Measurements from ENCODE around the gene POR.

Gene POR

DNA sequence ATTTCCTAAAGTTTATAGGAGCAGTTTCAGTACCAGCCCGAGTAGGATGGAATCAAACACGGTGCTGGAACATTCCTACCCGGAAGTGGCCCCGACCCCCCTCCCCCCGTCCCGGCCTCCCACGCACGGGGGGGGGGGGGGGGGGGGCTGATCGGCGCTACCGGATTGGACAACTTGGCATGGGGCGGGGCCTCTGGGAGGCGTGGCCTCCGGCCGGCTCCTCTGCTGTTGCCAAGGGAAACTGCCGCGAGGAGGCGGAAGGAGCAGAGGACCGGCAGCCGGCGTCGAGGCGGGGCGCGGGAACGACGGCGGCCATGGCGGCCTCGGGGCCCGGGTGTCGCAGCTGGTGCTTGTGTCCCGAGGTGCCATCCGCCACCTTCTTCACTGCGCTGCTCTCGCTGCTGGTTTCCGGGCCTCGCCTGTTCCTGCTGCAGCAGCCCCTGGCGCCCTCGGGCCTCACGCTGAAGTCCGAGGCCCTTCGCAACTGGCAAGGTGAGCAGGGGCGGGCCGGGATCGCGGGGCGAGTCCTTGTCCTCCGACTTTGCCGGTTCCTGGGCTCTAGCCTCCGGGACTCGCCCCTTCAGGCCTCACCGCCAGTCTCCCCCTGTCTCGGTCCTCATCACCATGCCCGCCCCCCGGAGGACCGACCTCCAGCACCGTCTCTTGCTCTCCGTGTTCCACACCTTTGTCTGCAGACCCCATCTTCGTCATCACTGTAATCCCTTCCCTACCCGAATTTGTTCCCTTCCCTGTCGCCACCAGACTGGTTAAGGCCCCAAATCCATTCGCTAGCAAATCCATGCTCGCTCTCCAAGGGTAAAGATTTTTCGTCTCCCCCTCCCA lies 36.0 kb upstream of the POR start, which contains the start of gene RHBDD2:
Gene RHBDD2 (plus strand): TSS at position 266 of the 843 bp plus-strand sequence. CDS start 49 bp downstream, at position 315.
- no peaks in the 10 kb centered on the region for H3K9me3 ChIP-seq (ENCODE audit: insufficient read depth, low read depth, low read length)
- H3K79me2 ChIP-seq (ENCODE audit: insufficient read depth, low read length), result peaks cover 30% of the 10 kb centered on the region
- no peaks in the 10 kb centered on the region; the same call in 1 of the 2 replicates for H3K36me3 ChIP-seq (ENCODE audit: insufficient read depth, low read length)
- H3K9ac ChIP-seq (ENCODE audit: low read depth, low read length, poor library complexity, severe bottlenecking), result peak within 1 kb of the TSS; percentile 92
- no peaks in the 10 kb centered on the region for H3K27me3 ChIP-seq (ENCODE audit: insufficient read depth, low read length, poor library complexity, severe bottlenecking)
- peaks cover 9% of the 10 kb centered on the region for H4K20me1 ChIP-seq (ENCODE audit: insufficient read depth, low read length, poor library complexity, severe bottlenecking)
- peak within 1 kb of the TSS; percentile 93 for H3K4me3 ChIP-seq (ENCODE audit: low read length, poor library complexity, severe bottlenecking)
- H3K4me1 ChIP-seq (ENCODE audit: insufficient read depth, low read length, poor library complexity, severe bottlenecking), result peaks cover 23% of the 10 kb centered on the region
- peak within 1 kb of the TSS; percentile 89 for H3K4me2 ChIP-seq (ENCODE audit: low read depth, low read length, poor library complexity, severe bottlenecking)
- no peaks in the 10 kb centered on the region for H3K9me2 ChIP-seq (replicated peaks; ENCODE audit: low read depth, low read length)
- H2AFZ ChIP-seq (ENCODE audit: low read length), result peak within 1 kb of the TSS; percentile 92
- H3F3A ChIP-seq (ENCODE audit: low read depth), result no peaks in the 10 kb centered on the region
- no peak for TF ChIP-seq EZH2phosphoT487 (IDR thresholded peaks at IDR 0.05; ENCODE audit: borderline replicate concordance)
- TF ChIP-seq, protein P1, sequence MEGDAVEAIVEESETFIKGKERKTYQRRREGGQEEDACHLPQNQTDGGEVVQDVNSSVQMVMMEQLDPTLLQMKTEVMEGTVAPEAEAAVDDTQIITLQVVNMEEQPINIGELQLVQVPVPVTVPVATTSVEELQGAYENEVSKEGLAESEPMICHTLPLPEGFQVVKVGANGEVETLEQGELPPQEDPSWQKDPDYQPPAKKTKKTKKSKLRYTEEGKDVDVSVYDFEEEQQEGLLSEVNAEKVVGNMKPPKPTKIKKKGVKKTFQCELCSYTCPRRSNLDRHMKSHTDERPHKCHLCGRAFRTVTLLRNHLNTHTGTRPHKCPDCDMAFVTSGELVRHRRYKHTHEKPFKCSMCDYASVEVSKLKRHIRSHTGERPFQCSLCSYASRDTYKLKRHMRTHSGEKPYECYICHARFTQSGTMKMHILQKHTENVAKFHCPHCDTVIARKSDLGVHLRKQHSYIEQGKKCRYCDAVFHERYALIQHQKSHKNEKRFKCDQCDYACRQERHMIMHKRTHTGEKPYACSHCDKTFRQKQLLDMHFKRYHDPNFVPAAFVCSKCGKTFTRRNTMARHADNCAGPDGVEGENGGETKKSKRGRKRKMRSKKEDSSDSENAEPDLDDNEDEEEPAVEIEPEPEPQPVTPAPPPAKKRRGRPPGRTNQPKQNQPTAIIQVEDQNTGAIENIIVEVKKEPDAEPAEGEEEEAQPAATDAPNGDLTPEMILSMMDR (conservative IDR thresholded peaks at IDR 0.05; ENCODE audit: low read length), result no peak

DNA sequence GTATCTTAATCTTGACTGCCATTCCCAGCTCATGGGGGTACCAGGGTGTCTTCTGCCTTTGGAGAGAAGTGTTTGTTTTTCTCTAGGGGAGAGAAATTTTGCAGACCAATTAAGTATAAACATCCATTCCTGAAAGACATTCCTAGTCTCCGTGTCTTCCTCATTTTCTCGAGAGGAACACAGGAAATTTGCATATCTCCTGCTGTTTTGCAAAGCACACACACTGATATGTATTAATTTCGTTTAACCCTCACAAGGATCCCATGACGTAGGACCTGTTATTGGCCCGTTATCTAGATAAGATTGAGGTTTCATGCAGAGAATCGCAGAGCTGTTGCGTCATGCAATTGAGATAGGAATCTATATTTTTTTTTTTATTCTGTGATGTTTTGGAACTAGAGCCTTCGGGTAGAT lies 35.2 kb upstream of the POR start:
- no peaks in the 10 kb centered on the region for H3F3A ChIP-seq (ENCODE audit: low read depth)
- peak overlapping the region; percentile 93 for H3K4me3 ChIP-seq (ENCODE audit: low read length, poor library complexity, severe bottlenecking)
- no peaks in the 10 kb centered on the region; the same call in 1 of the 2 replicates for H3K36me3 ChIP-seq (ENCODE audit: insufficient read depth, low read length)
- peak overlapping the region; percentile 89 for H3K4me2 ChIP-seq (ENCODE audit: low read depth, low read length, poor library complexity, severe bottlenecking)
- H3K9me2 ChIP-seq (replicated peaks; ENCODE audit: low read depth, low read length), result no peaks in the 10 kb centered on the region
- TF ChIP-seq, protein P1 (conservative IDR thresholded peaks at IDR 0.05; ENCODE audit: low read length), result no peak
- no peak for TF ChIP-seq EZH2phosphoT487 (IDR thresholded peaks at IDR 0.05; ENCODE audit: borderline replicate concordance)
- peak overlapping the region; percentile 92 for H3K9ac ChIP-seq (ENCODE audit: low read depth, low read length, poor library complexity, severe bottlenecking)
- peaks cover 30% of the 10 kb centered on the region for H3K79me2 ChIP-seq (ENCODE audit: insufficient read depth, low read length)
- H3K9me3 ChIP-seq (ENCODE audit: insufficient read depth, low read depth, low read length), result no peaks in the 10 kb centered on the region
- H3K27me3 ChIP-seq (ENCODE audit: insufficient read depth, low read length, poor library complexity, severe bottlenecking), result no peaks in the 10 kb centered on the region
- peaks cover 23% of the 10 kb centered on the region for H3K4me1 ChIP-seq (ENCODE audit: insufficient read depth, low read length, poor library complexity, severe bottlenecking)
- H4K20me1 ChIP-seq (ENCODE audit: insufficient read depth, low read length, poor library complexity, severe bottlenecking), result peaks cover 9% of the 10 kb centered on the region
- no peak overlapping the region for H2AFZ ChIP-seq (ENCODE audit: low read length)

DNA sequence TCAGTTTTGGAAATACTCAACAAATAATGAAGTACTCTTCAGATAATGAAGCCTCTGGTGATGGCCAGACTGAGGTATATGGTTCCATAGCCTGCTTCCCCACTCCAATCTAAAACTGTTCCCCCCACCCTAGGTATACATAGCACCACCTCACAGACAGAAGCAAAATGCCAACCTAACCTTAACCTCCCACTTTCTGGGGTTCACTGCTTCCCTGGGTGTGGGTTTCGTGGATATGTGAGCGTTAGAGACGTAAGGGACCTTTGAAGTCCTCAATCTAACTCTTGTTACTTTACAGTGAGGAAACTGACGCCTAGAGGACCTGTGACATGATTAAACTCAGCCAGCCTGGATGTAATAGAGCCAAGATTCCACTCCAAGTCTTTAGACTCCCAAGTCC lies 34.7 kb upstream of the POR start:
- TF ChIP-seq EZH2phosphoT487 (IDR thresholded peaks at IDR 0.05; ENCODE audit: borderline replicate concordance), result no peak
- TF ChIP-seq, protein P1 (conservative IDR thresholded peaks at IDR 0.05; ENCODE audit: low read length), result no peak
- Histone ChIP-seq H3F3A (ENCODE audit: low read depth) (no peaks in the 10 kb centered on the region), H3K4me1 (ENCODE audit: insufficient read depth, low read length, poor library complexity, severe bottlenecking) (peaks cover 23% of the 10 kb centered on the region), H3K36me3 (ENCODE audit: insufficient read depth, low read length) (no peaks in the 10 kb centered on the region; the same call in 1 of the 2 replicates), H3K4me3 (ENCODE audit: low read length, poor library complexity, severe bottlenecking) (peak overlapping the region; percentile 93), H4K20me1 (ENCODE audit: insufficient read depth, low read length, poor library complexity, severe bottlenecking) (peaks cover 9% of the 10 kb centered on the region), H3K27me3 (ENCODE audit: insufficient read depth, low read length, poor library complexity, severe bottlenecking) (no peaks in the 10 kb centered on the region), H3K4me2 (ENCODE audit: low read depth, low read length, poor library complexity, severe bottlenecking) (peak overlapping the region; percentile 89), H2AFZ (ENCODE audit: low read length) (no peak overlapping the region), H3K9ac (ENCODE audit: low read depth, low read length, poor library complexity, severe bottlenecking) (peak overlapping the region; percentile 92), H3K9me2 (replicated peaks; ENCODE audit: low read depth, low read length) (no peaks in the 10 kb centered on the region), H3K79me2 (ENCODE audit: insufficient read depth, low read length) (peaks cover 30% of the 10 kb centered on the region), H3K9me3 (ENCODE audit: insufficient read depth, low read depth, low read length) (no peaks in the 10 kb centered on the region)

All from Loucy (cell line).